SK-N-SH (cell line): ENCODE results near the gene MLLT10. TPM values are rescaled to one million over a fixed set of nuclear protein-coding genes. Genes with fewer than 3 reads are reported as not detected.

Experiments used
- CTCF ChIA-PET: fragments of 300-600, 350-600 bp; formaldehyde crosslinking; extraction: SDS; loops from one replicate; lab custom pipeline; 2021; lab: Yijun Ruan, JAX
- POLR2A ChIA-PET: fragments of 350-600 bp; sonication (Branson Sonifier 250); formaldehyde crosslinking; extraction: SDS; loops from one replicate; lab custom pipeline; 2020; ENCODE audit warnings: antibody characterized with exemption, inconsistent platforms; lab: Yijun Ruan, JAX
- DNase-seq: peaks from one replicate; pipeline ENCODE4 v3.0.0; 2012
- H2AFZ ChIP-seq: fragments of 200-600 bp; sonication (generic); 2 replicates; pipeline ENCODE4 v1.8.1; 2016; ENCODE audit warnings: antibody characterized with exemption, mild to moderate bottlenecking, low read depth
- H3F3A ChIP-seq: fragments of 200-600 bp; sonication (generic); replicated peaks from 2 replicates; pipeline ENCODE3; 2016; ENCODE audit warnings: antibody characterized with exemption, mild to moderate bottlenecking; ENCODE audit not compliant: insufficient read depth
- H3K27ac ChIP-seq, 2 experiments: fragments of 200-500 bp in 1 of 2; fragments of 200-600 bp in 1 of 2; sonication (Bioruptor generic) in 1 of 2; sonication (generic), shearing (Covaris generic) in 1 of 2; 2 replicates each; pipeline versions ENCODE4 v1.5.1 to v1.6.1; 2014 to 2016; ENCODE audit warnings: low read depth in 2 of 2, inconsistent platforms in 1 of 2, low read length in 1 of 2, mild to moderate bottlenecking in 1 of 2, mixed read lengths in 1 of 2
- H3K27me3 ChIP-seq: fragments of 200-600 bp; sonication (generic), shearing (Covaris generic); 2 replicates; pipeline ENCODE4 v1.6.1; 2016; ENCODE audit warnings: mixed run types; ENCODE audit not compliant: insufficient read depth
- H3K36me3 ChIP-seq, 2 experiments: fragments of 200-500 bp in 1 of 2; fragments of 200-600 bp in 1 of 2; sonication (Bioruptor generic) in 1 of 2; sonication (generic) in 1 of 2; replicated peaks in 1 of 2; 2 replicates each; pipeline versions ENCODE3 to v1.5.1; 2014 to 2016; ENCODE audit warnings: low read length in 1 of 2, mild to moderate bottlenecking in 1 of 2; ENCODE audit not compliant: insufficient read depth in 2 of 2, control insufficient read depth in 1 of 2
- H3K4me1 ChIP-seq, 2 experiments: fragments of 200-500 bp in 1 of 2; fragments of 200-600 bp in 1 of 2; sonication (Bioruptor generic) in 1 of 2; sonication (generic), shearing (Covaris generic) in 1 of 2; 2 replicates each; pipeline versions ENCODE4 v1.5.1 to v1.6.1; 2014 to 2016; ENCODE audit warnings: low read depth in 1 of 2, low read length in 1 of 2, mixed run types in 1 of 2; ENCODE audit not compliant: insufficient read depth in 2 of 2, control insufficient read depth in 1 of 2
- H3K4me2 ChIP-seq: fragments of 200-600 bp; sonication (generic), shearing (Covaris generic); 2 replicates; pipeline ENCODE4 v1.6.1; 2017; ENCODE audit warnings: mixed run types
- H3K4me3 ChIP-seq, 2 experiments: fragments of 200-500 bp in 1 of 2; fragments of 200-600 bp in 1 of 2; sonication (Bioruptor generic) in 1 of 2; sonication (generic), shearing (Covaris generic) in 1 of 2; 2 replicates each; pipeline versions ENCODE4 v1.5.1 to v1.8.1; 2014 to 2016; ENCODE audit warnings: low read depth in 2 of 2, inconsistent platforms in 1 of 2, low read length in 1 of 2, mild to moderate bottlenecking in 1 of 2, mixed read lengths in 1 of 2, moderate library complexity in 1 of 2
- H3K79me2 ChIP-seq: fragments of 200-600 bp; sonication (generic); 2 replicates; pipeline ENCODE4 v1.8.1; 2017; ENCODE audit warnings: mild to moderate bottlenecking; ENCODE audit not compliant: insufficient read depth
- H3K9ac ChIP-seq: fragments of 200-600 bp; sonication (generic); 2 replicates; pipeline ENCODE4 v1.6.1; 2017; ENCODE audit warnings: mixed run types
- H3K9me2 ChIP-seq: fragments of 200-600 bp; sonication (generic); 2 replicates; pipeline ENCODE4 v1.6.1; 2017; ENCODE audit warnings: mixed run types
- H3K9me3 ChIP-seq: fragments of 200-600 bp; sonication (generic); 2 replicates; pipeline ENCODE4 v1.6.1; 2017; ENCODE audit warnings: mixed run types, mild to moderate bottlenecking, moderate library complexity
- H4K20me1 ChIP-seq: fragments of 200-600 bp; sonication (generic); 2 replicates; pipeline ENCODE4 v1.6.1; 2017; ENCODE audit warnings: mild to moderate bottlenecking, mixed run types; ENCODE audit not compliant: insufficient read depth
- CHD2 ChIP-seq: fragments of 150-350 bp; IDR thresholded peaks from 2 replicates; pipeline ENCODE4 v1.6.1; 2018; ENCODE audit warnings: low read length; ENCODE audit not compliant: partially characterized antibody
- EZH2phosphoT487 ChIP-seq: fragments of 200-600 bp; sonication (generic); IDR thresholded peaks from 2 replicates; pipeline ENCODE4 v1.6.1; 2017; ENCODE audit warnings: low read depth, mixed run types, mild to moderate bottlenecking, antibody characterized with exemption, moderate library complexity, borderline replicate concordance
- FOXM1 ChIP-seq: IDR thresholded peaks from 2 replicates; pipeline ENCODE4 v1.4.0; 2012; ENCODE audit warnings: low read depth, mild to moderate bottlenecking
- GATA2 ChIP-seq: sonication (generic); formaldehyde crosslinking; IDR thresholded peaks from 2 replicates; pipeline ENCODE4 v1.5.0; 2020; ENCODE audit warnings: mild to moderate bottlenecking, missing genetic modification reagents
- NFIC ChIP-seq: IDR thresholded peaks from 2 replicates; pipeline ENCODE4 v1.4.0; 2012; ENCODE audit warnings: borderline replicate concordance
- POLR2AphosphoS5 ChIP-seq: IDR thresholded peaks from 2 replicates; pipeline ENCODE4 v1.6.1; 2012; ENCODE audit warnings: low read depth, low read length
- RCOR1 ChIP-seq: fragments of 150-350 bp; IDR thresholded peaks from 2 replicates; pipeline ENCODE4 v1.6.1; 2017; ENCODE audit warnings: antibody characterized with exemption, low read length
- RXRA ChIP-seq: IDR thresholded peaks from 2 replicates; pipeline ENCODE4 v1.4.0; 2012; ENCODE audit warnings: low read depth, mild to moderate bottlenecking, borderline replicate concordance
- TEAD4 ChIP-seq: IDR thresholded peaks from 2 replicates; pipeline ENCODE4 v1.4.0; 2012; ENCODE audit warnings: mild to moderate bottlenecking, borderline replicate concordance; ENCODE audit not compliant: insufficient read depth
- USF1 ChIP-seq: IDR thresholded peaks from 2 replicates; pipeline ENCODE4 v1.4.0; 2012; ENCODE audit warnings: low read depth, borderline replicate concordance
- YY1 ChIP-seq: IDR thresholded peaks from 2 replicates; pipeline ENCODE4 v1.4.0; 2012; ENCODE audit warnings: low read depth, mild to moderate bottlenecking
- WGBS: methylation state at CpG from one replicate; pipeline ENCODE4 v1.1.6; 2017; ENCODE audit warnings: low lambda C conversion rate; 5-methylcytosine and 5-hydroxymethylcytosine counted together
- polyA plus RNA-seq, 3 experiments: library from polyadenylated mRNA; depleted of rRNA; stranded (reverse); fragments of >200 nt; gene quantifications; 2 replicates each; pipeline ENCODE4 v1.2.3, GENCODE V29; 2012
- TF ChIP-seq, protein P1 (sequence below): fragments of 200-600 bp; sonication (generic); IDR thresholded peaks from 2 replicates; pipeline ENCODE4 v1.6.1; 2017; ENCODE audit warnings: antibody characterized with exemption, mild to moderate bottlenecking, moderate library complexity
- TF ChIP-seq, protein P2 (sequence below): fragments of 150-350 bp; IDR thresholded peaks from 2 replicates; pipeline ENCODE4 v1.6.1; 2016; ENCODE audit warnings: mild to moderate bottlenecking, low read depth, low read length
- TF ChIP-seq, protein P3 (sequence below): IDR thresholded peaks from 2 replicates; pipeline ENCODE4 v1.4.0; 2012; ENCODE audit warnings: low read depth

MLLT10 gene
- polyA plus RNA-seq, 1 of the 3 experiments (the other 2 are of a cell fraction): 26.0 TPM

DNA sequence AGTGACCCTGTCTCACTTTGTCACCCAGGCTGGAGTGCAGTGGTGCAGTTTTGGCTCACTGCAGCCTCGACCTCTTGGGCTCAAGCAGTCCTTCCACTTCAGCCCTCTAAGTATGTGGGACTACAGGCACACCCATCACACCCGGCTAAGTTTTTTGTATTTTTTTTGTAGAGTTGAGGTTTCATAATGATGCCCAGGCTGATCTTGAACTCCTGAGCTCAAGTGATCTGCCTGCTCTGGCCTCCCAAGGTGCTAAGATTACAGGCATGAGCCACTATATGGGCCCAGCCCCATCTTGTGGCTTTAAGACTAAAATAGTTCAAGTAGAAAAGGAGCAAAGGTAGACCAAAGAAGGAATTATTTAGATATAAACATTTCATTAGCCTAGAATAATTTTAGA, 65.5 kb downstream of the MLLT10 start (continued):
- TF ChIP-seq, protein P1, sequence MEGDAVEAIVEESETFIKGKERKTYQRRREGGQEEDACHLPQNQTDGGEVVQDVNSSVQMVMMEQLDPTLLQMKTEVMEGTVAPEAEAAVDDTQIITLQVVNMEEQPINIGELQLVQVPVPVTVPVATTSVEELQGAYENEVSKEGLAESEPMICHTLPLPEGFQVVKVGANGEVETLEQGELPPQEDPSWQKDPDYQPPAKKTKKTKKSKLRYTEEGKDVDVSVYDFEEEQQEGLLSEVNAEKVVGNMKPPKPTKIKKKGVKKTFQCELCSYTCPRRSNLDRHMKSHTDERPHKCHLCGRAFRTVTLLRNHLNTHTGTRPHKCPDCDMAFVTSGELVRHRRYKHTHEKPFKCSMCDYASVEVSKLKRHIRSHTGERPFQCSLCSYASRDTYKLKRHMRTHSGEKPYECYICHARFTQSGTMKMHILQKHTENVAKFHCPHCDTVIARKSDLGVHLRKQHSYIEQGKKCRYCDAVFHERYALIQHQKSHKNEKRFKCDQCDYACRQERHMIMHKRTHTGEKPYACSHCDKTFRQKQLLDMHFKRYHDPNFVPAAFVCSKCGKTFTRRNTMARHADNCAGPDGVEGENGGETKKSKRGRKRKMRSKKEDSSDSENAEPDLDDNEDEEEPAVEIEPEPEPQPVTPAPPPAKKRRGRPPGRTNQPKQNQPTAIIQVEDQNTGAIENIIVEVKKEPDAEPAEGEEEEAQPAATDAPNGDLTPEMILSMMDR: no peak
- no peak for TF ChIP-seq RCOR1
- TF ChIP-seq USF1: no peak
- TF ChIP-seq FOXM1: no peak
- TF ChIP-seq YY1: no peak
- no peak for TF ChIP-seq POLR2AphosphoS5

- H3K27me3 ChIP-seq: no peaks in the 10 kb centered on the region
Observed at GRCh38 chr10:21600804-21601433, 66.9 kb downstream of the MLLT10 start.

More at GRCh38 chr10:21600804-21601433, 66.9 kb downstream of the MLLT10 start:
- ChIA-PET POLR2A (no interaction called here), CTCF (interaction anchor here (0.7 kb wide), 1 partner anchor 9 kb away, joined by 4 read pairs; no protein-coding TSS in a partner anchor)
- H3K36me3 ChIP-seq: peaks cover 0 to 10% of the 10 kb centered on the region in 2 experiments
- no peaks in the 10 kb centered on the region for H3K9me2 ChIP-seq
- 0 out of 2 replicates have a peak, but pooled peaks cover 7% of the 10 kb centered on the region for H4K20me1 ChIP-seq
- no peak overlapping the region for H3K4me3 ChIP-seq
- peaks cover 7% of the 10 kb centered on the region for H3F3A ChIP-seq
- no peak overlapping the region for H3K27ac ChIP-seq
- H3K4me2 ChIP-seq: no peak overlapping the region
- H2AFZ ChIP-seq: no peak overlapping the region
- TF ChIP-seq GATA2 (CRISPR knock-in tag) (no peak), RXRA (no peak), FOXM1 (no peak), POLR2AphosphoS5 (no peak), TEAD4 (no peak), NFIC (no peak), EZH2phosphoT487 (no peak), CHD2 (no peak), YY1 (no peak), RCOR1 (no peak)
- TF ChIP-seq, protein P2, sequence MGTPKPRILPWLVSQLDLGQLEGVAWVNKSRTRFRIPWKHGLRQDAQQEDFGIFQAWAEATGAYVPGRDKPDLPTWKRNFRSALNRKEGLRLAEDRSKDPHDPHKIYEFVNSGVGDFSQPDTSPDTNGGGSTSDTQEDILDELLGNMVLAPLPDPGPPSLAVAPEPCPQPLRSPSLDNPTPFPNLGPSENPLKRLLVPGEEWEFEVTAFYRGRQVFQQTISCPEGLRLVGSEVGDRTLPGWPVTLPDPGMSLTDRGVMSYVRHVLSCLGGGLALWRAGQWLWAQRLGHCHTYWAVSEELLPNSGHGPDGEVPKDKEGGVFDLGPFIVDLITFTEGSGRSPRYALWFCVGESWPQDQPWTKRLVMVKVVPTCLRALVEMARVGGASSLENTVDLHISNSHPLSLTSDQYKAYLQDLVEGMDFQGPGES: no peak
- TF ChIP-seq, protein P3, sequence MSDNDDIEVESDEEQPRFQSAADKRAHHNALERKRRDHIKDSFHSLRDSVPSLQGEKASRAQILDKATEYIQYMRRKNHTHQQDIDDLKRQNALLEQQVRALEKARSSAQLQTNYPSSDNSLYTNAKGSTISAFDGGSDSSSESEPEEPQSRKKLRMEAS: no peak
- TF ChIP-seq, all 33 proteins: peak for 0
- Histone ChIP-seq H3K9me3 (no peaks in the 10 kb centered on the region), H3K79me2 (peaks cover 95% of the 10 kb centered on the region), H3K4me1 (no peaks in the 10 kb centered on the region; a peak in 1 of 4 replicates), H3K9ac (no peak overlapping the region)
- DNase-seq: no peak
- WGBS: 85% methylated on average over 1 of the region's 1 CpG
